ENCODE results near the gene UBD. TPM values are rescaled to one million over a fixed set of nuclear protein-coding genes. Genes with fewer than 3 reads are reported as not detected.

Gene UBD
- polyA plus RNA-seq, 2 of the 4 experiments (the other 2 are of a cell fraction) = 0.19 to 0.41 TPM

DNA sequence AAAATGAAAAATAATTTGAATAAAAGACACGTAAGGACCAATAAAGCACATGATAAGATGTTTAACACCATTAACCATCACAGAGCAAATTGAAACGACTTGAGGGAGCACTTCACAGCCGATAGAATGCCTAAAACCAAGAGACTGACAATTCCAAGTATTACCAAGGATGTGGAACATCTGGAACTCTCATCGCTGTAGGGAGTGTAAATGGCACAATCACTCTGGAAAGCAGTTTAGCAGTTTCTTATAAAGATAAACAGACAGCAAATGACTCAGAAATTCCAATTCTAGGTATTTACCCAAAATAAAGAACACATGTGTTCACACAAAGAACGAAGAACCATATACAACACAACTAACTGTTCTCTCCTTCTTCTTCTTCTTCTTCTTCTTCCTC, 8.5 kb upstream of the UBD start:
- Histone ChIP-seq H3K4me3 (no peak overlapping the region), H3K4me1 (no peaks in the 10 kb centered on the region), H3K4me2 (no peak overlapping the region), H3K9me3 (no peaks in the 10 kb centered on the region), H3K27ac (no peak overlapping the region)
- 5% methylated on average over 5 of the region's 5 CpGs for WGBS (ENCODE audit: missing lambda C conversion rate)
- FAIRE-seq (no peak), DNase-seq (ENCODE audit: low read depth in 1 of 2, low spot score in 1 of 2) (no peak), ATAC-seq (no peak)
- POLR2A ChIA-PET = no interaction called here
- TF ChIP-seq CBX2 (IDR thresholded peaks at IDR 0.05; ENCODE audit: borderline replicate concordance, low read depth) = no peak
- no peak for TF ChIP-seq BHLHE40 (IDR thresholded peaks at IDR 0.05; ENCODE audit: low read depth, low read length)
- CTCF ChIA-PET = no interaction called here

DNA sequence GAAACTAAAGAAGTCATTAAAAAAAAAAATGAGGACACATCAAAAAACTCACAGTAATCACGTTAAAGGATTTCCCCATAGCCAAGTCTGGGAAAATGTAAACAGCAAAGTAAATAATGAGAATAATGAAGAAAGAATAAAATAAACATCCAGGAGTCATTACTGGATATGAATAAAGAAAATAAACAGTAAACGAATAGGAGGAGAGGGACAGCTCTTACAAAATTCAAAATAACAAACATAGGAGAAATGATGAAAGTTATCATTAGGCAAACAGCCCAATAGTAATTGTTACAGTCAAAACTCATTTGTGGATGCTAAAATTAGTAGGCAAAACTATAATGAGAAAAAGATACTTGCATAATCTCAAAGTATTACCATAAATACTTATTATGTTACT, 8.0 kb upstream of the UBD start:
- H3K4me3 ChIP-seq = no peak overlapping the region
- H3K4me1 ChIP-seq = no peaks in the 10 kb centered on the region
- H3K4me2 ChIP-seq = no peak overlapping the region
- 0% methylated on average over 2 of the region's 2 CpGs for WGBS (ENCODE audit: missing lambda C conversion rate)
- H3K9me3 ChIP-seq = no peaks in the 10 kb centered on the region
- no peak overlapping the region for H3K27ac ChIP-seq
- ATAC-seq (no peak), FAIRE-seq (no peak), DNase-seq (ENCODE audit: low read depth in 1 of 2, low spot score in 1 of 2) (no peak)
- CTCF ChIA-PET = no interaction called here
- TF ChIP-seq CEBPB (IDR thresholded peaks at IDR 0.05) (no peak), SMC3 (IDR thresholded peaks at IDR 0.05) (no peak), PHF8 (IDR thresholded peaks at IDR 0.05; ENCODE audit: borderline replicate concordance, low read depth) (no peak), KDM1A (IDR thresholded peaks at IDR 0.05; ENCODE audit: low read depth) (no peak), CHD2 (IDR thresholded peaks at IDR 0.05; ENCODE audit: low read length, partially characterized antibody) (no peak), HOXB13 (CRISPR knock-in tag; IDR thresholded peaks at IDR 0.05; ENCODE audit: low read depth) (no peak), FOSB (CRISPR knock-in tag; IDR thresholded peaks at IDR 0.05) (no peak), HOXB5 (CRISPR knock-in tag; IDR thresholded peaks at IDR 0.05) (no peak), MAZ (IDR thresholded peaks at IDR 0.05; ENCODE audit: borderline replicate concordance, low read depth, low read length) (no peak), ZNF302 (CRISPR knock-in tag; IDR thresholded peaks at IDR 0.05) (no peak)
- TF ChIP-seq, protein P1, sequence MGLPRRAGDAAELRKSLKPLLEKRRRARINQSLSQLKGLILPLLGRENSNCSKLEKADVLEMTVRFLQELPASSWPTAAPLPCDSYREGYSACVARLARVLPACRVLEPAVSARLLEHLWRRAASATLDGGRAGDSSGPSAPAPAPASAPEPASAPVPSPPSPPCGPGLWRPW (IDR thresholded peaks at IDR 0.05) = no peak
- TF ChIP-seq, protein P2, sequence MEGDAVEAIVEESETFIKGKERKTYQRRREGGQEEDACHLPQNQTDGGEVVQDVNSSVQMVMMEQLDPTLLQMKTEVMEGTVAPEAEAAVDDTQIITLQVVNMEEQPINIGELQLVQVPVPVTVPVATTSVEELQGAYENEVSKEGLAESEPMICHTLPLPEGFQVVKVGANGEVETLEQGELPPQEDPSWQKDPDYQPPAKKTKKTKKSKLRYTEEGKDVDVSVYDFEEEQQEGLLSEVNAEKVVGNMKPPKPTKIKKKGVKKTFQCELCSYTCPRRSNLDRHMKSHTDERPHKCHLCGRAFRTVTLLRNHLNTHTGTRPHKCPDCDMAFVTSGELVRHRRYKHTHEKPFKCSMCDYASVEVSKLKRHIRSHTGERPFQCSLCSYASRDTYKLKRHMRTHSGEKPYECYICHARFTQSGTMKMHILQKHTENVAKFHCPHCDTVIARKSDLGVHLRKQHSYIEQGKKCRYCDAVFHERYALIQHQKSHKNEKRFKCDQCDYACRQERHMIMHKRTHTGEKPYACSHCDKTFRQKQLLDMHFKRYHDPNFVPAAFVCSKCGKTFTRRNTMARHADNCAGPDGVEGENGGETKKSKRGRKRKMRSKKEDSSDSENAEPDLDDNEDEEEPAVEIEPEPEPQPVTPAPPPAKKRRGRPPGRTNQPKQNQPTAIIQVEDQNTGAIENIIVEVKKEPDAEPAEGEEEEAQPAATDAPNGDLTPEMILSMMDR (IDR thresholded peaks at IDR 0.05) = no peak
- TF ChIP-seq, protein P3, sequence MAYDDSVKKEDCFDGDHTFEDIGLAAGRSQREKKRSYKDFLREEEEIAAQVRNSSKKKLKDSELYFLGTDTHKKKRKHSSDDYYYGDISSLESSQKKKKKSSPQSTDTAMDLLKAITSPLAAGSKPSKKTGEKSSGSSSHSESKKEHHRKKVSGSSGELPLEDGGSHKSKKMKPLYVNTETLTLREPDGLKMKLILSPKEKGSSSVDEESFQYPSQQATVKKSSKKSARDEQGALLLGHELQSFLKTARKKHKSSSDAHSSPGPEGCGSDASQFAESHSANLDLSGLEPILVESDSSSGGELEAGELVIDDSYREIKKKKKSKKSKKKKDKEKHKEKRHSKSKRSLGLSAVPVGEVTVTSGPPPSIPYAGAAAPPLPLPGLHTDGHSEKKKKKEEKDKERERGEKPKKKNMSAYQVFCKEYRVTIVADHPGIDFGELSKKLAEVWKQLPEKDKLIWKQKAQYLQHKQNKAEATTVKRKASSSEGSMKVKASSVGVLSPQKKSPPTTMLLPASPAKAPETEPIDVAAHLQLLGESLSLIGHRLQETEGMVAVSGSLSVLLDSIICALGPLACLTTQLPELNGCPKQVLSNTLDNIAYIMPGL (CRISPR knock-in tag; IDR thresholded peaks at IDR 0.05; ENCODE audit: borderline replicate concordance) = no peak
- POLR2A ChIA-PET = no interaction called here

DNA sequence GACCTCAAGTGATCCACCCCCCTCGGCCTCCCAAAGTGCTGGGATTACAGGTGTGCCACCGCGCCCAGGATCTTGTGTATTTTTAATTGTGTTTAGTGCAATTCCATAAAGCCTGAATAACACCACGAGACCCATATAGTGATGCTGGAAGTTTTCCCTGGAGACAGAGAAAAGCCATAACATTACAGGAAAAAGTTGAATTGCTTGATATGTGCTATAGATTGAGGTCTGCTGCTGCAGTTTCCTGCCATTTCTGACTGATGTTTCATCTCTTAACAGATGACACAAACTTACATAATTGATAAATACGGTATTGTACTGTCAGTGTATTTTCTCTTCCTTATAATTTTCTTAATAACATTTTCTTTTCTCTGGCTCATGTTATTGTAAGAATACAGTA, 7.3 kb upstream of the UBD start:
- H3K4me2 ChIP-seq = no peak overlapping the region
- ChIA-PET CTCF (no interaction called here), POLR2A (no interaction called here)
- H3K4me1 ChIP-seq = no peaks in the 10 kb centered on the region
- ATAC-seq (no peak), DNase-seq (ENCODE audit: low read depth in 1 of 2, low spot score in 1 of 2) (no peak), FAIRE-seq (no peak)
- H3K9me3 ChIP-seq = no peaks in the 10 kb centered on the region
- TF ChIP-seq, protein P4, sequence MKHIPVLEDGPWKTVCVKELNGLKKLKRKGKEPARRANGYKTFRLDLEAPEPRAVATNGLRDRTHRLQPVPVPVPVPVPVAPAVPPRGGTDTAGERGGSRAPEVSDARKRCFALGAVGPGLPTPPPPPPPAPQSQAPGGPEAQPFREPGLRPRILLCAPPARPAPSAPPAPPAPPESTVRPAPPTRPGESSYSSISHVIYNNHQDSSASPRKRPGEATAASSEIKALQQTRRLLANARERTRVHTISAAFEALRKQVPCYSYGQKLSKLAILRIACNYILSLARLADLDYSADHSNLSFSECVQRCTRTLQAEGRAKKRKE (CRISPR knock-in tag; IDR thresholded peaks at IDR 0.05; ENCODE audit: low read depth) = no peak
- TF ChIP-seq RFX5 (IDR thresholded peaks at IDR 0.05) = no peak
- H3K27ac ChIP-seq = no peak overlapping the region
- WGBS (ENCODE audit: missing lambda C conversion rate) = 37% methylated on average over 5 of the region's 5 CpGs
- H3K4me3 ChIP-seq = no peak overlapping the region

Data from A549 (cell line).